ENCODE data around the gene CLPX. TPM values are rescaled to one million over a fixed set of nuclear protein-coding genes. Genes with fewer than 3 reads are reported as not detected.
"Not testable (repeated sequence)": the region's sequence is repeated elsewhere in the genome, so short reads cannot be mapped to it uniquely, and the experiment has no call there.

The CLPX gene
- total and polyA plus RNA-seq, 9 donors, result 19.0 to 44.4 (median 41.1) TPM

DNA sequence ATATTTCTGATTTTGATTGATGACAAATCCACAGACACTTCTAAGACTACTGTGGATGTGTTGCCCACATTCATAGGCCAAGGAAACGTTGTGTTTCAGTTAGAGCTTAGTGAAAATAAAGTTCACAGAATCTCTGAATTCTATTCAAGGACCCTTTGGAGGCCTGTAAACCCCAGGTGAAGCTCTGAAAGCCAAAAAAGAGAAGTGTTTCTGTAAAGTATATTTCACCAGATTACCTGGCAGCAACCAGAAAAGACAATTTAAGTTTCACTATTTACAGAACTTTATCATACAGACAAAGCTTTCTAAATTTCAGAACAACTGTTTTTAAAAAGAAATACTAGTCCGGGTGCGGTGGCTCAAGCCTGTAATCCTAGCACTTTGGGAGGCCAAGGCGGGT, 2.6 kb downstream of the CLPX start:
- H3K27me3 ChIP-seq, result no peaks in the 10 kb centered on the region
- peaks cover 2% of the 10 kb centered on the region for H3K4me1 ChIP-seq (ENCODE audit: insufficient read depth)
- DNase-seq, result no peak
- no peak for TF ChIP-seq POLR2A (IDR thresholded peaks at IDR 0.05)
- TF ChIP-seq EP300 (IDR thresholded peaks at IDR 0.05), result no peak
- TF ChIP-seq, protein P1, sequence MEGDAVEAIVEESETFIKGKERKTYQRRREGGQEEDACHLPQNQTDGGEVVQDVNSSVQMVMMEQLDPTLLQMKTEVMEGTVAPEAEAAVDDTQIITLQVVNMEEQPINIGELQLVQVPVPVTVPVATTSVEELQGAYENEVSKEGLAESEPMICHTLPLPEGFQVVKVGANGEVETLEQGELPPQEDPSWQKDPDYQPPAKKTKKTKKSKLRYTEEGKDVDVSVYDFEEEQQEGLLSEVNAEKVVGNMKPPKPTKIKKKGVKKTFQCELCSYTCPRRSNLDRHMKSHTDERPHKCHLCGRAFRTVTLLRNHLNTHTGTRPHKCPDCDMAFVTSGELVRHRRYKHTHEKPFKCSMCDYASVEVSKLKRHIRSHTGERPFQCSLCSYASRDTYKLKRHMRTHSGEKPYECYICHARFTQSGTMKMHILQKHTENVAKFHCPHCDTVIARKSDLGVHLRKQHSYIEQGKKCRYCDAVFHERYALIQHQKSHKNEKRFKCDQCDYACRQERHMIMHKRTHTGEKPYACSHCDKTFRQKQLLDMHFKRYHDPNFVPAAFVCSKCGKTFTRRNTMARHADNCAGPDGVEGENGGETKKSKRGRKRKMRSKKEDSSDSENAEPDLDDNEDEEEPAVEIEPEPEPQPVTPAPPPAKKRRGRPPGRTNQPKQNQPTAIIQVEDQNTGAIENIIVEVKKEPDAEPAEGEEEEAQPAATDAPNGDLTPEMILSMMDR (IDR thresholded peaks at IDR 0.05), result no peak
- no peaks in the 10 kb centered on the region for H3K9me3 ChIP-seq
- intact Hi-C loops (cut with DNase I), result no loop called here
- no peaks in the 10 kb centered on the region for H3K36me3 ChIP-seq
- no peak overlapping the region for H3K4me3 ChIP-seq
- 48 to 67% (median 61%) methylated on average over 4 of the region's 4 CpGs for WGBS, 3 donors
- H3K27ac ChIP-seq, result no peak overlapping the region

DNA sequence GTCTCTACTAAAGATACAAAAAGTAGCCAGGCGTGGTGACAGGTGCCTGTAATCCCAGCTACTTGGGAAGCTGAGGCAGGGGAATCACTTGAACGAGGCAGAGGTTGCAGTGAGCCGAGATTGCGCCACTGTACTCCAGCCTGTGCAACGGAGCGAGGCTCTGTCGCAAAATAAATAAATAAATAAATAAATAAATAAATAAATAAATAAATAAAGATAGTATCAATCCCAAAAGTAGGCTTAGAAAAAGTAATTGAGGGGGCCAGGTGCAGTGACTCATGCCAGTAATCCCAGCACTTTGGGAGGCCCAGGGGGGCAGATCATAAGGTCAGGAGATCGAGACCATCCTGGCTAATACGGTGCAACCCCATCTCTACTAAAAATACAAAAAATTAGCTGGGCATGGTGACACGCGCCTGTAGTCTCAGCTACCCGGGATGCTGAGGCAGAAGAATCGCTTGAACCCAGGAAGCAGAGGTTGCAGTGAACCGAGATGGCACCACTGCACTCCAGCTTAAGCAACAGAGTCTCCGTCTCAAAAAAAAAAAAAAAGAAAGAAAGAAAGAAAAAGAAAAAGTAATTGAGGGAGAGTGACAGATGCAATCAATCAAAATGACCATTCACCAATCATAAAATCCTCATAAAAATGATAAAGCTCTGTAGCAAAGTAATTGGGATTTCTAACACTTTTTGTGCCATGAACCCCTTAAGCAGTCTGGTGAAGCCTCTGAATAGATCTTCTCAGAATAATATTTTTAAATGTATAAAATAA, 3.4 kb downstream of the CLPX start:
- not testable (repeated sequence) for H3K27ac ChIP-seq
- WGBS, 3 donors, result 81 to 88% (median 85%) methylated on average over 15 of the region's 15 CpGs

DNA sequence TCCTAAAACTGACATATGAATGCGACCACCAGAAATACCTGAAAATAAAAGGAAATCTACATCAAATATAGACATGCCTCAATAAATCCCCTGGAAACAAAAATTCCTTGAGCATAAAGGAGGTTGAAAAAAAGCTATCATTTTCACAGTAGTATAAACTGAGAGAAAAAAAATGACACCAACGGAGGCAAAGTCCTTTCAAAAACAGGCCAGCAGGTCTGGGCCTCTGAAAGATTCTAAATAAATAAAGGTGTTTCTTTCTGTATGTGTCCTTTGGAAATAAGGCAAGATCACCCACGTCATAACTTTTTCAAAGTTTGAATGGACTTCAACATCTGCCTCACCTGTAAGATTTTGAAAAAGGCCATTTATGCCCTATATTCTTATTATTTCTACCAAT, 5.0 kb downstream of the CLPX start:
- H3K27ac ChIP-seq, result no peak overlapping the region
- H3K27me3 ChIP-seq, result no peaks in the 10 kb centered on the region
- no peaks in the 10 kb centered on the region for H3K36me3 ChIP-seq
- H3K9me3 ChIP-seq, result no peaks in the 10 kb centered on the region
- peaks cover 2% of the 10 kb centered on the region for H3K4me1 ChIP-seq (ENCODE audit: insufficient read depth)
- intact Hi-C loops (cut with DNase I), result no loop called here
- TF ChIP-seq POLR2A (IDR thresholded peaks at IDR 0.05) (no peak), EP300 (IDR thresholded peaks at IDR 0.05) (no peak)
- TF ChIP-seq, protein P1 (IDR thresholded peaks at IDR 0.05), result no peak
- no peak for DNase-seq
- H3K4me3 ChIP-seq, result no peak overlapping the region
- WGBS, 3 donors, result 86 to 90% (median 88%) methylated on average over 3 of the region's 3 CpGs

More for the DNA sequence above, 3.4 kb downstream of the CLPX start:
- H3K27me3 ChIP-seq; intact Hi-C loops (cut with DNase I); H3K4me3 ChIP-seq; H3K4me1 ChIP-seq (ENCODE audit: insufficient read depth); DNase-seq; H3K36me3 ChIP-seq; H3K9me3 ChIP-seq: not testable (repeated sequence)

DNA sequence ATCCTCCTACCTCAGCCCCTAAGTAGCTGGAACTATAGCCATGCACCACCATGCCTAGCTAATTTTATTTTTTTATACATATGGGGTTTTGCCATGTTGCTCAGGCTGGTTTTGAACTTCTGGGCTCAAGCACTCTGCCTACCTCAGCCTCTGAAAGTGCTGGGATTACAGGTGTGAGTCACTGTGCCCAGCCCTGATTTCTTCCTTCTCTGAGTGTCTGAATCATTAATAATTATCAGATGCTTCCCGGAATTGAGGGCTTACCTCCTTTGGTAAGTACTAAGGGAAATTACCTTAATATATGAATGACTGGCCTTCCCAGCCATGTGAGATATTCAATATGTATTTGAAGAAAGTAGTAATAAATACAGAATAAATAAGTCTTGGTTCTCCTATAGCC, 7.2 kb downstream of the CLPX start:
- WGBS, 3 donors, result 51 to 65% (median 53%) methylated on average over 1 of the region's 1 CpG
- no peak overlapping the region for H3K27ac ChIP-seq
- no peaks in the 10 kb centered on the region for H3K9me3 ChIP-seq
- peaks cover 2% of the 10 kb centered on the region for H3K4me1 ChIP-seq (ENCODE audit: insufficient read depth)
- no peaks in the 10 kb centered on the region for H3K27me3 ChIP-seq
- no peak overlapping the region for H3K4me3 ChIP-seq
- intact Hi-C loops (cut with DNase I), result no loop called here
- TF ChIP-seq, protein P1 (IDR thresholded peaks at IDR 0.05), result no peak
- no peak for TF ChIP-seq EP300 (IDR thresholded peaks at IDR 0.05)
- TF ChIP-seq POLR2A (IDR thresholded peaks at IDR 0.05), result no peak
- no peaks in the 10 kb centered on the region for H3K36me3 ChIP-seq
- no peak for DNase-seq

DNA sequence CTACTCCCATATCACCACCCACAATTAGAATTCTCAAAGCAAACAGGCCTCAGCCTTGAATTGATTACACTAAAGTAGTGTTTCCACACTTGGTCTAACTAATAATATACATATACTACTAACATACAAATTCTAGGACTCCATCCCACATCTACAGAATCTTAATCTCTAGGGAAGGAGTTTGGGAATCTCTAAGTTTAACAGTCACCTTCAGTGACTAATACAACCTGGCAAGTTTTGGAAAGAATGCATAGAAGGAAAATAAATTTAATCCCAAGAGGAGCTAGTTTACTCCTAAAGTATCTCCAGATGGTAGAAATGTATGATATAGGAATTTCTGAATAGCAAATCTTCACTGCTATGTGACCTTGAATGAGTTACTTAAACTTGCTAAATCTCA, 9.1 kb downstream of the CLPX start:
- H3K36me3 ChIP-seq, result no peaks in the 10 kb centered on the region

More for the DNA sequence above, 9.1 kb downstream of the CLPX start:
- TF ChIP-seq, protein P1 (IDR thresholded peaks at IDR 0.05), result no peak
- TF ChIP-seq EP300 (IDR thresholded peaks at IDR 0.05), result no peak
- no peak for TF ChIP-seq POLR2A (IDR thresholded peaks at IDR 0.05)
- H3K27me3 ChIP-seq, result no peaks in the 10 kb centered on the region
- H3K4me3 ChIP-seq, result no peak overlapping the region
- DNase-seq, result no peak
- H3K4me1 ChIP-seq (ENCODE audit: insufficient read depth), result no peaks in the 10 kb centered on the region
- H3K9me3 ChIP-seq, result no peaks in the 10 kb centered on the region
- intact Hi-C loops (cut with DNase I), result no loop called here
- H3K27ac ChIP-seq, result no peak overlapping the region
